Activated T-helper 2 cell treated with anti-CD3 and anti-CD28 coated beads, Interferon-gamma antibody, Interleukin-2, Interleukin-4, amounts not matched to agents 10 μg/mL and 5 μg/mL and 100 μg/mL, durations not matched to agents 14 hours and 24 hours and 36 hours (primary cell): ENCODE results near the gene PC. TPM values are rescaled to one million over a fixed set of nuclear protein-coding genes. Genes with fewer than 3 reads are reported as not detected.
A peak's percentile ranks its signal among the peaks of the same experiment; 100 is the strongest.
"Not testable (repeated sequence)": the region's sequence is repeated elsewhere in the genome, so short reads cannot be mapped to it uniquely, and the experiment has no call there.

ENCODE experiments used
- DNase-seq: peaks from one replicate; pipeline ENCODE4 v3.0.0; 2021; ENCODE audit warnings: low spot score
- H3K27ac Mint-ChIP-seq: one replicate; pipeline ENCODE4 v1.8.0; 2021; ENCODE audit warnings: mixed read lengths
- H3K27me3 Mint-ChIP-seq: one replicate; pipeline ENCODE4 v1.8.0; 2021; ENCODE audit warnings: low read depth, mixed read lengths
- H3K36me3 Mint-ChIP-seq: one replicate; pipeline ENCODE4 v1.8.0; 2021; ENCODE audit warnings: low read depth, mixed read lengths
- H3K4me1 Mint-ChIP-seq: one replicate; pipeline ENCODE4 v1.8.0; 2021; ENCODE audit warnings: low read depth, mixed read lengths
- H3K4me3 Mint-ChIP-seq: one replicate; pipeline ENCODE4 v1.8.0; 2021; ENCODE audit warnings: low read depth, mild to moderate bottlenecking, moderate library complexity, mixed read lengths
- H3K9me3 Mint-ChIP-seq: one replicate; pipeline ENCODE4 v1.8.0; 2021; ENCODE audit warnings: mixed read lengths
- intact Hi-C: fragments of 100-400 bp; cut with micrococcal nuclease; formaldehyde crosslinking; loops from one replicate; pipeline ENCODE4 v1.15.1; 2023
- total RNA-seq: library from RNA; stranded (reverse); gene quantifications from 2 replicates; pipeline ENCODE4 v1.2.3, GENCODE V29; 2022

The PC gene
- total RNA-seq, 1 donor from 2014 or later = 15.4 TPM

- Mint-ChIP-seq H3K27ac (no peak overlapping the region), H3K27me3 (peaks cover 6% of the 10 kb centered on the region), H3K4me3 (no peak overlapping the region), H3K9me3 (peaks cover 3% of the 10 kb centered on the region), H3K4me1 (peaks cover 10% of the 10 kb centered on the region), H3K36me3 (no peaks in the 10 kb centered on the region)
- no peak for DNase-seq
- intact Hi-C loops = no loop called here
Measured at GRCh38 chr11:66962247-66962646, 4.1 kb upstream of the PC start.

- H3K27me3 Mint-ChIP-seq = not testable (repeated sequence)
Measured at GRCh38 chr11:66961691-66962213, 3.6 kb upstream of the PC start.

GRCh38 chr11:66958956-66959274 is 732 bp upstream of the PC start:
- Mint-ChIP-seq H3K27ac (peak overlapping the region; percentile 93), H3K27me3 (peaks cover 3% of the 10 kb centered on the region), H3K4me1 (peaks cover 15% of the 10 kb centered on the region), H3K9me3 (peaks cover 3% of the 10 kb centered on the region), H3K4me3 (peak overlapping the region; percentile 78), H3K36me3 (no peaks in the 10 kb centered on the region)
- DNase-seq = no peak
- intact Hi-C loops = loop anchor here (2.0 to 5.0 kb wide), 2 partner anchors 102 to 117 kb away; partner anchors contain the start of genes LRFN4 and RCE1

More at GRCh38 chr11:66961691-66962213, 3.6 kb upstream of the PC start:
- DNase-seq, intact Hi-C loops, H3K27ac Mint-ChIP-seq, H3K4me3 Mint-ChIP-seq, H3K36me3 Mint-ChIP-seq, H3K9me3 Mint-ChIP-seq: not testable (repeated sequence)
- peaks cover 13% of the 10 kb centered on the region for H3K4me1 Mint-ChIP-seq

DNA sequence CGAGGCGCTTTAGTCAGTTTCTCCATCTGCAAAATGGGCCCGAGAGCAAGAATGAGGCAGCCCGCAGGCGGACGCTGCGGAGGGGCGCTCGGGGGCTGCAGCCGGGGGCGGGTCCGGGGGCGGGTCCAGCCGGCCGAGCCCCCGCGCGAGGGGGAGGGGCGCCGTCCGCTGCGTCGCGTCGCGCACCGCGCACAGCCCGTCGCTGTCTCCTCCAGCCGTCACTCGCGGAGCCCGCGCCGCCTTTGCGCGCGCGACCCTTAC is 282 bp downstream of the PC start:
- no peak overlapping the region for H3K27ac Mint-ChIP-seq
- intact Hi-C loops = loop anchor here (2.0 to 5.0 kb wide), 2 partner anchors 101 to 116 kb away; partner anchors contain the start of genes LRFN4 and RCE1

GRCh38 chr11:66956689-66957290 is 1.4 kb downstream of the PC start:
- DNase-seq = no peak
- intact Hi-C loops = loop anchor here (5.0 kb wide), 1 partner anchor 114 kb away; the partner anchor contains the start of gene RCE1
- peaks cover 3% of the 10 kb centered on the region for H3K27me3 Mint-ChIP-seq
- peak overlapping the region; percentile 74 for H3K4me3 Mint-ChIP-seq
- H3K36me3 Mint-ChIP-seq = no peaks in the 10 kb centered on the region
- H3K4me1 Mint-ChIP-seq = peaks cover 15% of the 10 kb centered on the region
- H3K27ac Mint-ChIP-seq = no peak overlapping the region
- H3K9me3 Mint-ChIP-seq = peaks cover 3% of the 10 kb centered on the region

More for the DNA sequence above, 282 bp downstream of the PC start:
- H3K27me3 Mint-ChIP-seq = peaks cover 3% of the 10 kb centered on the region
- no peaks in the 10 kb centered on the region for H3K36me3 Mint-ChIP-seq
- H3K4me1 Mint-ChIP-seq = peaks cover 15% of the 10 kb centered on the region
- H3K9me3 Mint-ChIP-seq = peaks cover 3% of the 10 kb centered on the region
- no peak for DNase-seq
- peak overlapping the region; percentile 78 for H3K4me3 Mint-ChIP-seq

DNA sequence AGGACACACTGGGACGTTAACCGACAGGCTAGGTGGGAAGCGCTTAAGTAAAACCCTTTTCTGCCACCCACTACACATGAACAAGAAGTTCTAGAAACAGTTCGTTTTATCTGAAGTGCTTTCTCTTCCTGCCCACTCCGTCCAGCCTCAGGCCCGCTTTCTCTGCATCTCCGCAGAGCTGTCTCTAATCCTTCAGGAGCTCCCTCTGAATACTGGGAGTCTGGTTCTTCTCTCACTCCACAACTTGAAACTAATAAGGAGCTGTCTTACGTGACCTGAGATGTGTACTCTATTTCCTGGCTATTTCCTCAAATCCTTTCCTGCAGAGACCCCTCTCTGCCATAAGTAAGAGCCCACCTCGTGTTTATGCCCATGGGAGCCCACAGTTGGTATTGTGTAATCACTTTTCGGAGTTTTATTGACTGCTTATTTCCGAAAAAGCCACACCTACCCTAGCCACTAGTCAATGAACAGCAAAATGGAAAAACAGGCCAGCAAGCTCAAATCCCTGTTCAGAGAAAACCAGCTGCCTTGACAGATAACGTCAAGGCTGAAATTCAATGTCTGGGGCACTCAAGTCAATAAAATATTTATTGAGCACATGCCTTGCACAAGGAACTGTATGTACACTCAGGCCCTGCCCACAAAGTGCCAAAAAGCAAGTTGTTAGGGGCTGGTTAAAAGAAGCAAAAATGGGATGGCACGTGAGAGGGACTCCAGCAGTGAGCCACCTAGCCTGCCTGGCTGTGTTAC is 4.9 kb downstream of the PC start:
- Mint-ChIP-seq H3K4me1 (peaks cover 11% of the 10 kb centered on the region), H3K4me3 (no peak overlapping the region), H3K36me3 (no peaks in the 10 kb centered on the region), H3K27ac (no peak overlapping the region), H3K27me3 (no peaks in the 10 kb centered on the region), H3K9me3 (no peaks in the 10 kb centered on the region)
- DNase-seq = no peak
- intact Hi-C loops = no loop called here

DNA sequence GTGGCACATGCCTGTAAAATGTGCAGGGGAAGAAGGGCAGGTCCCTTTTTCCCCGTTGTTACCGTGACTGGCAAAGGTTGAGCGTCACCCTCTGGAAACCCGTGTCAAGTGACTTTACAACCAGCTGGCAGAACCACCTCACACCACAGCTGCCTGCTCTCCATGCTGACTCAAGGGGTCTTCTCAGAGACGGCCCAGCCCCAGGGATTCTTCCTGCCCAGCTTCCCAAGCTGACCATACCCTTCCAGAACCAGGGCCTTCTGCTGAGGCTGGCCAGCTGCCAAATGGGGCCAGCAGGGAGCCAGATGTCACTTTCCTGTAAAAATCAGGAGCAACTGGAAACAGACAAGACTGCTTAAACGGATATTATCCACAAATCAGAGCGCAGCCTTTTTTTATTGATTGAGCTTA is 6.3 kb downstream of the PC start:
- H3K27me3 Mint-ChIP-seq = no peaks in the 10 kb centered on the region
- intact Hi-C loops = no loop called here
- peaks cover 8% of the 10 kb centered on the region for H3K4me1 Mint-ChIP-seq
- H3K9me3 Mint-ChIP-seq = no peaks in the 10 kb centered on the region
- H3K36me3 Mint-ChIP-seq = no peaks in the 10 kb centered on the region
- no peak overlapping the region for H3K4me3 Mint-ChIP-seq
- no peak for DNase-seq
- no peak overlapping the region for H3K27ac Mint-ChIP-seq

DNA sequence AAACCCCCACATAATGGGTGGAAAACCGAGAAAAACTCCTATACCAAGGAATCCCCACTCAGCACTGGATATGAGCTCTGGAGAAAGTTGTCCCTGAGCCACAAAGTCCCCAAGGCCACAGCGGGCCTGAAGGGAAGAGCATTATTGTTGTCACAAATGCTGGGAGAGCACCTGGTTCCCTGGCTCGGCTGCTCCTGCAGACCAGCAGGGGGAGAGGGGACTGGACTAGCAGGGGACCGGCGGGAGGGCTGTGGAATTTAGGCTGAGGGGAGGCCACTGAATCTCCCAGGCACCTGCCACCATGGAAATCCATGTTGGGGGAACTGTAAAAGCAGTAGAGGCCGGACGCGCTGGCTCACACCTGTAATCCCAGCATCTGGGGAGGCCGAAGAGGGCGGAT is 7.0 kb downstream of the PC start:
- peaks cover 4% of the 10 kb centered on the region for H3K4me1 Mint-ChIP-seq
- H3K4me3 Mint-ChIP-seq = no peak overlapping the region
- H3K27me3 Mint-ChIP-seq = no peaks in the 10 kb centered on the region
- no peaks in the 10 kb centered on the region for H3K9me3 Mint-ChIP-seq
- no peak for DNase-seq
- intact Hi-C loops = no loop called here
- H3K36me3 Mint-ChIP-seq = no peaks in the 10 kb centered on the region
- no peak overlapping the region for H3K27ac Mint-ChIP-seq

DNA sequence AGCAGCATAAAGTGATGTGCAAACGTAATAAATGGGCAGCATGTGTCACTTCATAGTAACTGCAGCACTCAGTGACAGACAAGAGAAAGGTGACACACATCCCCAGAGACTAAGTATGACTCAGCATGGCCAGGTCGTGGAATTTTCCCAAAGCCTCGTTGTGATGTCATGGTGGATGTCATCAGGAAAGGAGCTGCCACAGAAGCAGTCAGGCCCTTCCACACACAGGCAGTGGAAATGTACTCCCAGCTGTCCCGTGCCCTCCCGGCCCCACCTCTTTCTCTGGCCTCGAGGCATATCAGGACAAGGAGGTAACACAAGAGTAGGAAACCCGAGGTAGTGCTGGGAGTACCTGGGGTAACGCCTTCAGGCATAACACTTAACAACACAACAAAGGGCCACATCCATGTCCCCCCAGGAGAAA is 8.1 kb downstream of the PC start:
- no peaks in the 10 kb centered on the region for H3K27me3 Mint-ChIP-seq
- no peak for DNase-seq
- no peak overlapping the region for H3K4me3 Mint-ChIP-seq
- intact Hi-C loops = no loop called here
- H3K9me3 Mint-ChIP-seq = no peaks in the 10 kb centered on the region
- H3K36me3 Mint-ChIP-seq = no peaks in the 10 kb centered on the region
- no peak overlapping the region for H3K27ac Mint-ChIP-seq
- H3K4me1 Mint-ChIP-seq = peaks cover 4% of the 10 kb centered on the region

DNA sequence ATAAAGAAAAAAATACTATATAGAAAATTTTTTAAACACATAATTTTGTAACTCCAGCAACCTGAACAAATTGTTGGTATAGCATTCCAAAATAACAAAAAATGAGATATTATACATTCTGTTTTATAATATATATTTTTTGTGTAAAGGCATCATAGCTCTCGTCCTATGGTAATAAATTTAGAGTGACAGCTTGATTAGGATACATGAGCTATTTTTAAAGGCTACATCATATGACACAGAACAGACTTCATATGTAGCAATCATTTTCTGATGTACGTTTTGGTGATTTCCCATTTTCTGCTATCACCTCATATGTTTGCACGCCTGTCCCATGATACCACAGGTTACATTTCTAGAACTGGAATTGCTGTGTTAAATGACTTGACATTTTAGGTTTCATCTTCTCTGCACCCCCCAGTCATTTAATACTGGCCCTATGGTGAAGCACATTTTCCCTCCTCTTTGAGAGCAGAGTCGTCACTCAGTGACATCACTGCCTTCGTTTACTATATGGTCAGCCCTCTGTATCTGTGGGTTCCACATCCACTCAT is 19.5 kb downstream of the PC start:
- DNase-seq = no peak
- Mint-ChIP-seq H3K4me1 (no peaks in the 10 kb centered on the region), H3K9me3 (no peaks in the 10 kb centered on the region), H3K36me3 (no peaks in the 10 kb centered on the region), H3K4me3 (no peak overlapping the region), H3K27me3 (peaks cover 5% of the 10 kb centered on the region), H3K27ac (no peak overlapping the region)
- intact Hi-C loops = no loop called here

- Mint-ChIP-seq H3K36me3 (no peaks in the 10 kb centered on the region), H3K9me3 (no peaks in the 10 kb centered on the region), H3K27ac (no peak overlapping the region), H3K4me3 (no peak overlapping the region), H3K27me3 (peaks cover 7% of the 10 kb centered on the region), H3K4me1 (no peaks in the 10 kb centered on the region)
- intact Hi-C loops = no loop called here
- DNase-seq = no peak
Measured at GRCh38 chr11:66937193-66937733, 20.9 kb downstream of the PC start.

DNA sequence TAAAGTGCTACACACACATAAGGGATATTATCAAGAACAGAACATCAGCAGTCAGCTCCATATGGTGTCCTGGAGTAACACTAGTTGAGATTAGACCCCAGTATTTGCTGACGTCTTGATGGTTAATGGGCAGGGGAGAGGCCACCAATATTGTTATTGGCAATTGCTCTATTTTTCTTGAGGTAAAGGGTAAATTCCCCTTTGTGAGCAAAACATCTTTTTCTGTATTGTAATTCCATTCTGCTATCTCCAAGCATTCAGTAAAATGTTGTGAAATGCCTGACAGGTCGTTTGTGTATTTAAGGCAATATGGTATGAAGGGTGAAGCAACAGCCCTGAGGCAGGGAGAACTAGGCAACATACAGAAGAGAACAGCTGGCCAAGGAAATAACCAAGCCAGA is 21.9 kb downstream of the PC start:
- H3K27ac Mint-ChIP-seq = no peak overlapping the region
- H3K27me3 Mint-ChIP-seq = peaks cover 7% of the 10 kb centered on the region
- intact Hi-C loops = no loop called here
- DNase-seq = no peak
- H3K36me3 Mint-ChIP-seq = no peaks in the 10 kb centered on the region
- no peak overlapping the region for H3K4me3 Mint-ChIP-seq
- H3K9me3 Mint-ChIP-seq = no peaks in the 10 kb centered on the region
- no peaks in the 10 kb centered on the region for H3K4me1 Mint-ChIP-seq
